HepG2 (cell line): ENCODE data around the gene GPR179. TPM values are rescaled to one million over a fixed set of nuclear protein-coding genes. Genes with fewer than 3 reads are reported as not detected.

Source experiments
- ARNTL ChIP-seq: sonication (generic); formaldehyde crosslinking; IDR thresholded peaks from 2 replicates; pipeline ENCODE4 v1.4.0; 2020; ENCODE audit warnings: mild to moderate bottlenecking, missing genetic modification reagents
- BORCS8-MEF2B ChIP-seq: sonication (generic); formaldehyde crosslinking; IDR thresholded peaks from 2 replicates; pipeline ENCODE4 v1.8.0; 2022; ENCODE audit warnings: mild to moderate bottlenecking, missing genetic modification reagents
- ETV5 ChIP-seq: IDR thresholded peaks from 2 replicates; pipeline ENCODE4 v1.6.1; 2018; ENCODE audit warnings: missing biosample characterization, missing genetic modification reagents, inconsistent platforms, borderline replicate concordance
- HNRNPLL ChIP-seq: fragments of 200-400 bp; formaldehyde crosslinking; IDR thresholded peaks from 2 replicates; pipeline ENCODE4 v1.6.1; 2017; ENCODE audit warnings: mild to moderate bottlenecking, low read depth, low read length; ENCODE audit not compliant: poor library complexity, severe bottlenecking
- RAD51 ChIP-seq: fragments of 450-650 bp; IDR thresholded peaks from 2 replicates; pipeline ENCODE4 v1.6.1; 2016; ENCODE audit warnings: borderline replicate concordance
- SNAI1 ChIP-seq: sonication (generic); formaldehyde crosslinking; IDR thresholded peaks from 2 replicates; pipeline ENCODE4 v1.5.0; 2020; ENCODE audit warnings: mild to moderate bottlenecking, missing genetic modification reagents, borderline replicate concordance
- U2AF1 ChIP-seq: fragments of 200-400 bp; formaldehyde crosslinking; optimal IDR thresholded peaks from 2 replicates; pipeline ENCODE3; 2017; ENCODE audit warnings: mild to moderate bottlenecking, low read depth, low read length
- ZBTB3 ChIP-seq: sonication (generic); formaldehyde crosslinking; IDR thresholded peaks from 2 replicates; pipeline ENCODE4 v1.4.0; 2020; ENCODE audit warnings: low read depth, mild to moderate bottlenecking, moderate library complexity, missing genetic modification reagents, borderline replicate concordance
- ZMYM3 ChIP-seq: sonication (generic); formaldehyde crosslinking; IDR thresholded peaks from 2 replicates; pipeline ENCODE4 v1.5.1; 2020; ENCODE audit warnings: mild to moderate bottlenecking, missing genetic modification reagents
- ZNF230 ChIP-seq: sonication (generic); formaldehyde crosslinking; IDR thresholded peaks from 2 replicates; pipeline ENCODE4 v1.4.0; 2020; ENCODE audit warnings: mild to moderate bottlenecking, missing genetic modification reagents
- ZNF292 ChIP-seq: sonication (generic); formaldehyde crosslinking; IDR thresholded peaks from 2 replicates; pipeline ENCODE4 v1.8.1; 2022; ENCODE audit warnings: mild to moderate bottlenecking, low read depth, missing genetic modification reagents, borderline replicate concordance
- ZNF816 ChIP-seq: sonication (generic); formaldehyde crosslinking; IDR thresholded peaks from 2 replicates; pipeline ENCODE4 v1.8.0; 2022; ENCODE audit warnings: missing genetic modification reagents, mild to moderate bottlenecking, borderline replicate concordance
- polyA plus RNA-seq, 8 experiments: library from polyadenylated mRNA; depleted of rRNA in 3 of 8; stranded (reverse) in 7 of 8; unstranded in 1 of 8; fragments of >200 nt; fragmentation: Illumina TruSeq in 4 of 8; extraction: Trizol in 4 of 8; gene quantifications; 2 replicates each; pipeline versions ENCODE4 v1.2.1 to v1.2.3, GENCODE V29; 2011 to 2016; ENCODE audit warnings: low read depth in 4 of 8, missing spikeins in 1 of 8, mixed read lengths in 1 of 8; ENCODE audit not compliant: insufficient read depth in 1 of 8
- total RNA-seq, 5 experiments: library from RNA; depleted of rRNA; stranded (reverse); fragments of >200 nt; fragmentation: Illumina TruSeq; extraction: Trizol; gene quantifications; 2 replicates each; pipeline ENCODE4 v1.2.3, GENCODE V29; 2016; ENCODE audit warnings: low read depth in 1 of 5
- TF ChIP-seq, protein P1 (sequence below): sonication (generic); formaldehyde crosslinking; IDR thresholded peaks from 2 replicates; pipeline ENCODE4 v1.5.1; 2020; ENCODE audit warnings: mild to moderate bottlenecking, missing genetic modification reagents, moderate library complexity
- TF ChIP-seq, protein P2 (sequence below), 2 experiments: sonication (generic) in 1 of 2; formaldehyde crosslinking in 1 of 2; IDR thresholded peaks; 2 replicates each; pipeline versions ENCODE4 v1.4.0 to v1.6.1; 2018 to 2020; ENCODE audit warnings: missing genetic modification reagents in 2 of 2, borderline replicate concordance in 1 of 2, low read depth in 1 of 2, mild to moderate bottlenecking in 1 of 2, missing biosample characterization in 1 of 2
- TF ChIP-seq, protein P3 (sequence below): sonication (generic); formaldehyde crosslinking; IDR thresholded peaks from 2 replicates; pipeline ENCODE4 v1.5.0; 2020; ENCODE audit warnings: missing genetic modification reagents, mild to moderate bottlenecking, borderline replicate concordance
- TF ChIP-seq, protein P4 (sequence below): sonication (generic); formaldehyde crosslinking; IDR thresholded peaks from 2 replicates; pipeline ENCODE4 v1.4.0; 2020; ENCODE audit warnings: missing genetic modification reagents
- TF ChIP-seq, protein P5 (sequence below): sonication (generic); formaldehyde crosslinking; conservative IDR thresholded peaks from 2 replicates; pipeline ENCODE4 v1.8.1; 2023; ENCODE audit warnings: missing genetic modification reagents

The GPR179 gene
- total and polyA plus RNA-seq, 2 of the 13 experiments (the other 11 are each of a cell fraction or from before 2014, with no cell fraction given), result 0.03 TPM; not detected in 1

DNA sequence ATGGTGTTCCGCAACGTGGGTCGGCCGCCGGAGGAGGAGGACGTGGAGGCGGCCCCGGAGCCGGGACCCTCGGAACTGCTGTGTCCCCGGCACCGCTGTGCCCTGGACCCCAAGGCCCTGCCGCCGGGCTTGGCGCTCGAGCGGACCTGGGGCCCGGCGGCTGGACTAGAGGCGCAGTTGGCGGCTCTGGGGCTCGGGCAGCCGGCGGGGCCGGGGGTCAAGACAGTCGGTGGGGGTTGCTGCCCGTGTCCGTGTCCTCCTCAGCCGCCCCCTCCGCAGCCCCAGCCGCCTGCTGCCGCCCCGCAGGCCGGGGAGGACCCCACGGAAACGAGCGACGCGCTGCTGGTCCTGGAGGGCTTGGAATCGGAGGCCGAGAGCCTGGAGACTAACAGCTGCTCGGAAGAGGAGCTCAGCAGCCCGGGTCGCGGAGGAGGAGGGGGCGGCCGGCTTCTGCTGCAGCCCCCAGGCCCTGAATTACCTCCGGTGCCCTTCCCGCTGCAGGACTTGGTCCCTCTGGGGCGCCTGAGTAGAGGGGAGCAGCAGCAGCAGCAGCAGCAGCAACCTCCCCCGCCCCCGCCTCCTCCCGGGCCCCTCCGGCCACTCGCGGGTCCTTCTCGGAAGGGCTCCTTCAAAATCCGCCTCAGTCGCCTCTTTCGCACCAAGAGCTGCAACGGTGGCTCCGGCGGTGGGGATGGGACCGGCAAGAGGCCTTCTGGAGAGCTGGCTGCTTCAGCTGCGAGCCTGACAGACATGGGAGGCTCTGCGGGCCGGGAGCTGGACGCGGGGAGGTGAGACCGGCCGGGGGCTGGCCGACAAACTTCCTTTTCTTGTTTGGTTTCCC, 8.7 kb upstream of the GPR179 start (continued):
- TF ChIP-seq, protein P1, sequence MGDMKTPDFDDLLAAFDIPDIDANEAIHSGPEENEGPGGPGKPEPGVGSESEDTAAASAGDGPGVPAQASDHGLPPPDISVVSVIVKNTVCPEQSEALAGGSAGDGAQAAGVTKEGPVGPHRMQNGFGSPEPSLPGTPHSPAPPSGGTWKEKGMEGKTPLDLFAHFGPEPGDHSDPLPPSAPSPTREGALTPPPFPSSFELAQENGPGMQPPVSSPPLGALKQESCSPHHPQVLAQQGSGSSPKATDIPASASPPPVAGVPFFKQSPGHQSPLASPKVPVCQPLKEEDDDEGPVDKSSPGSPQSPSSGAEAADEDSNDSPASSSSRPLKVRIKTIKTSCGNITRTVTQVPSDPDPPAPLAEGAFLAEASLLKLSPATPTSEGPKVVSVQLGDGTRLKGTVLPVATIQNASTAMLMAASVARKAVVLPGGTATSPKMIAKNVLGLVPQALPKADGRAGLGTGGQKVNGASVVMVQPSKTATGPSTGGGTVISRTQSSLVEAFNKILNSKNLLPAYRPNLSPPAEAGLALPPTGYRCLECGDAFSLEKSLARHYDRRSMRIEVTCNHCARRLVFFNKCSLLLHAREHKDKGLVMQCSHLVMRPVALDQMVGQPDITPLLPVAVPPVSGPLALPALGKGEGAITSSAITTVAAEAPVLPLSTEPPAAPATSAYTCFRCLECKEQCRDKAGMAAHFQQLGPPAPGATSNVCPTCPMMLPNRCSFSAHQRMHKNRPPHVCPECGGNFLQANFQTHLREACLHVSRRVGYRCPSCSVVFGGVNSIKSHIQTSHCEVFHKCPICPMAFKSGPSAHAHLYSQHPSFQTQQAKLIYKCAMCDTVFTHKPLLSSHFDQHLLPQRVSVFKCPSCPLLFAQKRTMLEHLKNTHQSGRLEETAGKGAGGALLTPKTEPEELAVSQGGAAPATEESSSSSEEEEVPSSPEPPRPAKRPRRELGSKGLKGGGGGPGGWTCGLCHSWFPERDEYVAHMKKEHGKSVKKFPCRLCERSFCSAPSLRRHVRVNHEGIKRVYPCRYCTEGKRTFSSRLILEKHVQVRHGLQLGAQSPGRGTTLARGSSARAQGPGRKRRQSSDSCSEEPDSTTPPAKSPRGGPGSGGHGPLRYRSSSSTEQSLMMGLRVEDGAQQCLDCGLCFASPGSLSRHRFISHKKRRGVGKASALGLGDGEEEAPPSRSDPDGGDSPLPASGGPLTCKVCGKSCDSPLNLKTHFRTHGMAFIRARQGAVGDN, result peak; percentile 40
- TF ChIP-seq ETV5 (peak; percentile 38), ZBTB3 (no peak), U2AF1 (no peak), BORCS8-MEF2B (CRISPR knock-in tag) (0 out of 2 replicates have a peak, but pooled peaks have one; percentile 24), ARNTL (CRISPR knock-in tag) (peak; percentile 41; the same call in 1 of the 2 replicates), ZNF816 (CRISPR knock-in tag) (0 out of 2 replicates have a peak, but pooled peaks have one; percentile 18), ZNF292 (CRISPR knock-in tag) (peak; percentile 68; the same call in 1 of the 2 replicates), SNAI1 (CRISPR knock-in tag) (peak; percentile 62; the same call in 1 of the 2 replicates), ZMYM3 (CRISPR knock-in tag) (peak; percentile 25; the same call in 1 of the 2 replicates), ZNF230 (CRISPR knock-in tag) (0 out of 2 replicates have a peak, but pooled peaks have one; percentile 48), RAD51 (no peak), HNRNPLL (peak; percentile 24)
- TF ChIP-seq, protein P2, sequence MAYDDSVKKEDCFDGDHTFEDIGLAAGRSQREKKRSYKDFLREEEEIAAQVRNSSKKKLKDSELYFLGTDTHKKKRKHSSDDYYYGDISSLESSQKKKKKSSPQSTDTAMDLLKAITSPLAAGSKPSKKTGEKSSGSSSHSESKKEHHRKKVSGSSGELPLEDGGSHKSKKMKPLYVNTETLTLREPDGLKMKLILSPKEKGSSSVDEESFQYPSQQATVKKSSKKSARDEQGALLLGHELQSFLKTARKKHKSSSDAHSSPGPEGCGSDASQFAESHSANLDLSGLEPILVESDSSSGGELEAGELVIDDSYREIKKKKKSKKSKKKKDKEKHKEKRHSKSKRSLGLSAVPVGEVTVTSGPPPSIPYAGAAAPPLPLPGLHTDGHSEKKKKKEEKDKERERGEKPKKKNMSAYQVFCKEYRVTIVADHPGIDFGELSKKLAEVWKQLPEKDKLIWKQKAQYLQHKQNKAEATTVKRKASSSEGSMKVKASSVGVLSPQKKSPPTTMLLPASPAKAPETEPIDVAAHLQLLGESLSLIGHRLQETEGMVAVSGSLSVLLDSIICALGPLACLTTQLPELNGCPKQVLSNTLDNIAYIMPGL (CRISPR knock-in tag; IDR thresholded peaks at IDR 0.05; ENCODE audit: borderline replicate concordance in 1 of 2, low read depth in 1 of 2), result peak; percentile 33 to 54; a peak in 2 of 4 replicates
- TF ChIP-seq, protein P3, sequence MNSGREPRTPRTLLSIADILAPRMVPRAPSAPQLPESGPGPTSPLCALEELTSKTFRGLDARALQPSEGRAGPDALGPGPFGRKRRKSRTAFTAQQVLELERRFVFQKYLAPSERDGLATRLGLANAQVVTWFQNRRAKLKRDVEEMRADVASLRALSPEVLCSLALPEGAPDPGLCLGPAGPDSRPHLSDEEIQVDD (CRISPR knock-in tag), result no peak
- TF ChIP-seq, protein P4, sequence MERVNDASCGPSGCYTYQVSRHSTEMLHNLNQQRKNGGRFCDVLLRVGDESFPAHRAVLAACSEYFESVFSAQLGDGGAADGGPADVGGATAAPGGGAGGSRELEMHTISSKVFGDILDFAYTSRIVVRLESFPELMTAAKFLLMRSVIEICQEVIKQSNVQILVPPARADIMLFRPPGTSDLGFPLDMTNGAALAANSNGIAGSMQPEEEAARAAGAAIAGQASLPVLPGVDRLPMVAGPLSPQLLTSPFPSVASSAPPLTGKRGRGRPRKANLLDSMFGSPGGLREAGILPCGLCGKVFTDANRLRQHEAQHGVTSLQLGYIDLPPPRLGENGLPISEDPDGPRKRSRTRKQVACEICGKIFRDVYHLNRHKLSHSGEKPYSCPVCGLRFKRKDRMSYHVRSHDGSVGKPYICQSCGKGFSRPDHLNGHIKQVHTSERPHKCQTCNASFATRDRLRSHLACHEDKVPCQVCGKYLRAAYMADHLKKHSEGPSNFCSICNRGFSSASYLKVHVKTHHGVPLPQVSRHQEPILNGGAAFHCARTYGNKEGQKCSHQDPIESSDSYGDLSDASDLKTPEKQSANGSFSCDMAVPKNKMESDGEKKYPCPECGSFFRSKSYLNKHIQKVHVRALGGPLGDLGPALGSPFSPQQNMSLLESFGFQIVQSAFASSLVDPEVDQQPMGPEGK (CRISPR knock-in tag), result peak; percentile 23; the same call in 1 of the 2 replicates
- TF ChIP-seq, protein P5, sequence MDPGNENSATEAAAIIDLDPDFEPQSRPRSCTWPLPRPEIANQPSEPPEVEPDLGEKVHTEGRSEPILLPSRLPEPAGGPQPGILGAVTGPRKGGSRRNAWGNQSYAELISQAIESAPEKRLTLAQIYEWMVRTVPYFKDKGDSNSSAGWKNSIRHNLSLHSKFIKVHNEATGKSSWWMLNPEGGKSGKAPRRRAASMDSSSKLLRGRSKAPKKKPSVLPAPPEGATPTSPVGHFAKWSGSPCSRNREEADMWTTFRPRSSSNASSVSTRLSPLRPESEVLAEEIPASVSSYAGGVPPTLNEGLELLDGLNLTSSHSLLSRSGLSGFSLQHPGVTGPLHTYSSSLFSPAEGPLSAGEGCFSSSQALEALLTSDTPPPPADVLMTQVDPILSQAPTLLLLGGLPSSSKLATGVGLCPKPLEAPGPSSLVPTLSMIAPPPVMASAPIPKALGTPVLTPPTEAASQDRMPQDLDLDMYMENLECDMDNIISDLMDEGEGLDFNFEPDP (CRISPR knock-in tag), result no peak
